Measurements from ENCODE around the gene SMARCC2. TPM values are rescaled to one million over a fixed set of nuclear protein-coding genes. Genes with fewer than 3 reads are reported as not detected.

Gene SMARCC2
- total RNA-seq, 1 experiment from 2014 or later: 129 TPM

GRCh38 chr12:56120158-56120846, 69.0 kb downstream of the SMARCC2 start:
- H3K9me3 ChIP-seq (ENCODE audit: control insufficient read depth, insufficient read depth, low read depth, low read length): no peaks in the 10 kb centered on the region
- in situ Hi-C loops (cut with HindIII; ENCODE audit: low pct_unique_long_range_greater_than_20kb, low sequenced_read_pairs) (no loop called here), intact Hi-C loops (cut with micrococcal nuclease; ENCODE audit: unreplicated experiment) (no loop called here)
- POLR2A ChIA-PET: interaction anchor here (1.1 kb wide), 1 partner anchor 16 kb away, joined by 4 read pairs; no protein-coding TSS in a partner anchor
- H3K27me3 ChIP-seq (ENCODE audit: control insufficient read depth, insufficient read depth, low read length): no peaks in the 10 kb centered on the region
- peak overlapping the region; percentile 82 for H3K27ac ChIP-seq (ENCODE audit: low read length)
- no peak for DNase-seq (ENCODE audit: low read depth, low spot score)
- H3K36me3 ChIP-seq (ENCODE audit: control insufficient read depth, insufficient read depth, low read length): peaks cover 8% of the 10 kb centered on the region; the same call in 1 of the 2 replicates
- H3K4me1 ChIP-seq (ENCODE audit: control insufficient read depth, insufficient read depth, low read length): peaks cover 20% of the 10 kb centered on the region
- ATAC-seq: no peak
- BruUV-seq (replicated peaks): no TSS peak
- no peak overlapping the region for H3K4me3 ChIP-seq (ENCODE audit: low read depth in 2 of 2, low read length in 2 of 2)
- TF ChIP-seq SIN3A (IDR thresholded peaks at IDR 0.05; ENCODE audit: borderline replicate concordance, insufficient read depth, low read depth, low read length): no peak
- no peak for TF ChIP-seq POLR2AphosphoS5 (IDR thresholded peaks at IDR 0.05; ENCODE audit: low read depth, low read length)
- no peak for TF ChIP-seq REST (IDR thresholded peaks at IDR 0.05; ENCODE audit: insufficient read depth in 1 of 2, low read depth in 2 of 2, low read length in 1 of 2)
- no peak for TF ChIP-seq TCF7L2 (IDR thresholded peaks at IDR 0.05; ENCODE audit: low read depth, low read length)
- TF ChIP-seq, protein P1, sequence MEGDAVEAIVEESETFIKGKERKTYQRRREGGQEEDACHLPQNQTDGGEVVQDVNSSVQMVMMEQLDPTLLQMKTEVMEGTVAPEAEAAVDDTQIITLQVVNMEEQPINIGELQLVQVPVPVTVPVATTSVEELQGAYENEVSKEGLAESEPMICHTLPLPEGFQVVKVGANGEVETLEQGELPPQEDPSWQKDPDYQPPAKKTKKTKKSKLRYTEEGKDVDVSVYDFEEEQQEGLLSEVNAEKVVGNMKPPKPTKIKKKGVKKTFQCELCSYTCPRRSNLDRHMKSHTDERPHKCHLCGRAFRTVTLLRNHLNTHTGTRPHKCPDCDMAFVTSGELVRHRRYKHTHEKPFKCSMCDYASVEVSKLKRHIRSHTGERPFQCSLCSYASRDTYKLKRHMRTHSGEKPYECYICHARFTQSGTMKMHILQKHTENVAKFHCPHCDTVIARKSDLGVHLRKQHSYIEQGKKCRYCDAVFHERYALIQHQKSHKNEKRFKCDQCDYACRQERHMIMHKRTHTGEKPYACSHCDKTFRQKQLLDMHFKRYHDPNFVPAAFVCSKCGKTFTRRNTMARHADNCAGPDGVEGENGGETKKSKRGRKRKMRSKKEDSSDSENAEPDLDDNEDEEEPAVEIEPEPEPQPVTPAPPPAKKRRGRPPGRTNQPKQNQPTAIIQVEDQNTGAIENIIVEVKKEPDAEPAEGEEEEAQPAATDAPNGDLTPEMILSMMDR (IDR thresholded peaks at IDR 0.05): no peak
- CTCF ChIA-PET: interaction anchor here (0.6 to 1.4 kb wide), 2 partner anchors 42 to 69 kb away, joined by 4 to 8 read pairs; partner anchors contain the start of gene SMARCC2

GRCh38 chr12:56119361-56119796, 69.9 kb downstream of the SMARCC2 start:
- POLR2A ChIA-PET: interaction anchor here (1.1 kb wide), 1 partner anchor 15 kb away, joined by 4 read pairs; no protein-coding TSS in a partner anchor
- Histone ChIP-seq H3K36me3 (ENCODE audit: control insufficient read depth, insufficient read depth, low read length) (peaks cover 8% of the 10 kb centered on the region; the same call in 1 of the 2 replicates), H3K4me3 (ENCODE audit: low read depth in 2 of 2, low read length in 2 of 2) (peak overlapping the region; percentile 69 to 100), H3K9me3 (ENCODE audit: control insufficient read depth, insufficient read depth, low read depth, low read length) (no peaks in the 10 kb centered on the region), H3K4me1 (ENCODE audit: control insufficient read depth, insufficient read depth, low read length) (peaks cover 27% of the 10 kb centered on the region), H3K27me3 (ENCODE audit: control insufficient read depth, insufficient read depth, low read length) (no peaks in the 10 kb centered on the region), H3K27ac (ENCODE audit: low read length) (peak overlapping the region; percentile 82)
- intact Hi-C loops (cut with micrococcal nuclease; ENCODE audit: unreplicated experiment) (loop anchor here (1.0 to 10.0 kb wide), 3 partner anchors 38 to 75 kb away; partner anchors contain the start of genes MYL6, RPS26 and SMARCC2), in situ Hi-C loops (cut with HindIII; ENCODE audit: low pct_unique_long_range_greater_than_20kb, low sequenced_read_pairs) (no loop called here)
- DNase-seq (ENCODE audit: low read depth, low spot score) (no peak), ATAC-seq (peak; percentile 32)
- TF ChIP-seq POLR2AphosphoS5 (IDR thresholded peaks at IDR 0.05; ENCODE audit: low read depth, low read length) (no peak), TCF7L2 (IDR thresholded peaks at IDR 0.05; ENCODE audit: low read depth, low read length) (no peak), SIN3A (IDR thresholded peaks at IDR 0.05; ENCODE audit: borderline replicate concordance, insufficient read depth, low read depth, low read length) (0 out of 2 replicates have a peak, but pooled peaks have one; percentile 16), REST (IDR thresholded peaks at IDR 0.05; ENCODE audit: insufficient read depth in 1 of 2, low read depth in 2 of 2, low read length in 1 of 2) (no peak)
- TF ChIP-seq, protein P1 (IDR thresholded peaks at IDR 0.05): peak; percentile 92
- BruUV-seq (replicated peaks): no TSS peak
- CTCF ChIA-PET: interaction anchor here (0.6 to 1.4 kb wide), 2 partner anchors 43 to 70 kb away, joined by 4 to 8 read pairs; partner anchors contain the start of gene SMARCC2

Measured in Panc1 (cell line).